Breast epithelium (tissue), 4 donors: ENCODE measurements around the gene RBM28. TPM values are rescaled to one million over a fixed set of nuclear protein-coding genes. Genes with fewer than 3 reads are reported as not detected.
"Not testable (repeated sequence)": the region's sequence is repeated elsewhere in the genome, so short reads cannot be mapped to it uniquely, and the experiment has no call there.

ENCODE experiments used
- DNase-seq, 2 donors: peaks; one replicate each; pipeline ENCODE4 v3.0.0-alpha.2; 2019; ENCODE audit warnings: low spot score in 2 of 2
- H3K27ac ChIP-seq, 2 donors: fragments of 200-600 bp; sonication (generic) in 1 of 2; one replicate each; pipeline ENCODE4 v1.5.1; 2016 to 2019; ENCODE audit warnings: mild to moderate bottlenecking in 1 of 2
- H3K27me3 ChIP-seq, 2 donors: fragments of 200-600 bp; sonication (generic) in 1 of 2; one replicate each; pipeline versions ENCODE4 v1.5.1 to v1.6.0; 2017 to 2019; ENCODE audit warnings: control low read depth in 1 of 2, mild to moderate bottlenecking in 1 of 2
- H3K36me3 ChIP-seq: fragments of 200-600 bp; one replicate; pipeline ENCODE4 v1.5.1; 2019
- H3K4me1 ChIP-seq, 2 donors: fragments of 200-600 bp; sonication (generic); one replicate each; pipeline ENCODE4 v1.5.1; 2016 to 2019; ENCODE audit warnings: control low read depth in 1 of 2
- H3K4me3 ChIP-seq, 3 donors: fragments of 200-600 bp; sonication (generic); 1 replicate in 2 of 3; 2 replicates in 1 of 3; pipeline ENCODE4 v1.5.1; 2016 to 2019; ENCODE audit warnings: mild to moderate bottlenecking in 3 of 3, moderate library complexity in 2 of 3
- H3K9me3 ChIP-seq, 2 donors: fragments of 200-600 bp; sonication (generic) in 1 of 2; one replicate each; pipeline ENCODE4 v1.5.1; 2016 to 2019; ENCODE audit warnings: control low read depth in 1 of 2
- CTCF ChIP-seq, 3 donors: fragments of 450-650 bp; IDR thresholded peaks; one replicate each; pipeline ENCODE4 v1.5.1; 2016 to 2017; ENCODE audit warnings: antibody characterized with exemption in 3 of 3, mild to moderate bottlenecking in 3 of 3, moderate library complexity in 3 of 3
- POLR2A ChIP-seq: fragments of 450-650 bp; IDR thresholded peaks from one replicate; pipeline ENCODE4 v1.6.1; 2016; ENCODE audit warnings: antibody characterized with exemption, mild to moderate bottlenecking, moderate library complexity
- POLR2AphosphoS5 ChIP-seq, 3 donors: sonication (generic); formaldehyde crosslinking; IDR thresholded peaks; one replicate each; pipeline ENCODE4 v1.6.1; 2017; ENCODE audit warnings: antibody characterized with exemption in 3 of 3
- intact Hi-C: fragments of 100-400 bp; cut with DNase I; formaldehyde crosslinking; loops from one replicate; pipeline ENCODE4 v1.15.1; 2023; ENCODE audit warnings: low total_unique reads
- total RNA-seq, 3 donors: library from RNA; depleted of rRNA; stranded (reverse); fragments of >200 nt; gene quantifications; one replicate each; pipeline ENCODE4 v1.1.0, GENCODE V29; 2016

RBM28 gene
- total RNA-seq, 3 donors from 2014 or later = 28.8 to 47.5 (median 35.7) TPM

GRCh38 chr7:128287556-128287955, 56.2 kb downstream of the RBM28 start:
- Histone ChIP-seq H3K4me3 (no peak overlapping the region), H3K4me1 (no peaks in the 10 kb centered on the region), H3K27ac (no peak overlapping the region), H3K36me3 (no peaks in the 10 kb centered on the region), H3K9me3 (no peaks in the 10 kb centered on the region), H3K27me3 (no peaks in the 10 kb centered on the region)
- no peak for TF ChIP-seq POLR2A
- no peak for TF ChIP-seq CTCF (IDR thresholded peaks at IDR 0.05)
- TF ChIP-seq POLR2AphosphoS5 (IDR thresholded peaks at IDR 0.05) = no peak
- DNase-seq = no peak
- intact Hi-C loops = no loop called here

GRCh38 chr7:128284102-128284501, 59.6 kb downstream of the RBM28 start:
- no peaks in the 10 kb centered on the region for H3K4me1 ChIP-seq
- no peaks in the 10 kb centered on the region for H3K27me3 ChIP-seq
- no peak for DNase-seq
- intact Hi-C loops = no loop called here
- H3K4me3 ChIP-seq = no peak overlapping the region
- H3K9me3 ChIP-seq = peaks cover 16 to 18% of the 10 kb centered on the region in 2 donors
- H3K27ac ChIP-seq = no peak overlapping the region
- TF ChIP-seq POLR2AphosphoS5 (IDR thresholded peaks at IDR 0.05) = no peak
- no peak for TF ChIP-seq CTCF (IDR thresholded peaks at IDR 0.05)
- TF ChIP-seq POLR2A = no peak
- H3K36me3 ChIP-seq = no peaks in the 10 kb centered on the region

- Histone ChIP-seq H3K27ac (no peak overlapping the region), H3K9me3 (peaks cover 17 to 18% of the 10 kb centered on the region in 2 donors), H3K27me3 (no peaks in the 10 kb centered on the region), H3K36me3 (no peaks in the 10 kb centered on the region), H3K4me1 (no peaks in the 10 kb centered on the region), H3K4me3 (no peak overlapping the region)
- TF ChIP-seq POLR2A = no peak
- no peak for TF ChIP-seq POLR2AphosphoS5 (IDR thresholded peaks at IDR 0.05)
- TF ChIP-seq CTCF (IDR thresholded peaks at IDR 0.05) = no peak
- no peak for DNase-seq
- intact Hi-C loops = no loop called here
These were observed 61.9 kb downstream of the RBM28 start for GRCh38 chr7:128281605-128282380.

GRCh38 chr7:128280451-128280850, 63.3 kb downstream of the RBM28 start:
- DNase-seq, H3K36me3 ChIP-seq, H3K27me3 ChIP-seq, H3K4me3 ChIP-seq, intact Hi-C loops, H3K4me1 ChIP-seq, H3K27ac ChIP-seq: not testable (repeated sequence)
- peaks cover 17 to 18% of the 10 kb centered on the region in 2 donors for H3K9me3 ChIP-seq

GRCh38 chr7:128279124-128279713, 64.5 kb downstream of the RBM28 start:
- intact Hi-C loops = no loop called here

More at GRCh38 chr7:128279124-128279713, 64.5 kb downstream of the RBM28 start:
- no peak for DNase-seq
- TF ChIP-seq CTCF (IDR thresholded peaks at IDR 0.05) (no peak), POLR2AphosphoS5 (IDR thresholded peaks at IDR 0.05) (no peak), POLR2A (no peak)
- no peaks in the 10 kb centered on the region for H3K4me1 ChIP-seq
- no peaks in the 10 kb centered on the region for H3K27me3 ChIP-seq
- H3K36me3 ChIP-seq = no peaks in the 10 kb centered on the region
- no peak overlapping the region for H3K4me3 ChIP-seq
- peaks cover 17 to 18% of the 10 kb centered on the region in 2 donors for H3K9me3 ChIP-seq
- no peak overlapping the region for H3K27ac ChIP-seq
